HEK293T (cell line): Measurements from ENCODE around the gene ARL4D.

Experiments
- CTCF ChIA-PET: fragments of 350-600 bp; formaldehyde crosslinking; extraction: SDS; loops from one replicate; lab custom pipeline; 2021; ENCODE audit warnings: antibody characterized with exemption, inconsistent platforms; lab: Yijun Ruan, JAX
- POLR2A ChIA-PET: fragments of 350-600 bp; formaldehyde crosslinking; extraction: SDS; loops from one replicate; lab custom pipeline; 2020; ENCODE audit warnings: antibody characterized with exemption, inconsistent platforms; lab: Yijun Ruan, JAX
- DNase-seq: peaks from one replicate; pipeline ENCODE4 v3.0.0; 2012; ENCODE audit warnings: mixed read lengths; ENCODE audit errors: extremely low spot score
- ARNT ChIP-seq: fragments of 450-650 bp; IDR thresholded peaks from 2 replicates; pipeline ENCODE4 v1.6.1; 2017; ENCODE audit warnings: mild to moderate bottlenecking
- BHLHE40 ChIP-seq: fragments of 450-650 bp; IDR thresholded peaks from 2 replicates; pipeline ENCODE4 v1.6.1; 2016; ENCODE audit warnings: mild to moderate bottlenecking, moderate library complexity, borderline replicate concordance
- CTBP1 ChIP-seq: fragments of 450-650 bp; IDR thresholded peaks from 2 replicates; pipeline ENCODE4 v1.6.1; 2016; ENCODE audit warnings: borderline replicate concordance
- ELF4 ChIP-seq: fragments of 450-650 bp; IDR thresholded peaks from 2 replicates; pipeline ENCODE4 v1.6.1; 2017; ENCODE audit warnings: antibody characterized with exemption
- FOXA1 ChIP-seq: fragments of 450-650 bp; IDR thresholded peaks from 2 replicates; pipeline ENCODE4 v1.6.1; 2016; ENCODE audit warnings: mild to moderate bottlenecking
- FOXK2 ChIP-seq: fragments of 450-650 bp; IDR thresholded peaks from 2 replicates; pipeline ENCODE4 v1.6.1; 2016; ENCODE audit warnings: mild to moderate bottlenecking
- FOXM1 ChIP-seq: fragments of 450-650 bp; IDR thresholded peaks from 2 replicates; pipeline ENCODE4 v1.6.1; 2017; ENCODE audit warnings: mild to moderate bottlenecking, borderline replicate concordance
- HDGF ChIP-seq: fragments of 450-650 bp; IDR thresholded peaks from 2 replicates; pipeline ENCODE4 v1.6.1; 2017; ENCODE audit warnings: antibody characterized with exemption, borderline replicate concordance
- L3MBTL2 ChIP-seq: fragments of 450-650 bp; conservative IDR thresholded peaks from 2 replicates; pipeline ENCODE4 v1.6.1; 2016; ENCODE audit warnings: mild to moderate bottlenecking
- LEF1 ChIP-seq: fragments of 450-650 bp; IDR thresholded peaks from 2 replicates; pipeline ENCODE4 v1.6.1; 2017; ENCODE audit warnings: mild to moderate bottlenecking, borderline replicate concordance
- NFRKB ChIP-seq: fragments of 450-650 bp; IDR thresholded peaks from 2 replicates; pipeline ENCODE4 v1.6.1; 2016; ENCODE audit warnings: mild to moderate bottlenecking, moderate library complexity
- SP1 ChIP-seq: fragments of 450-650 bp; IDR thresholded peaks from 2 replicates; pipeline ENCODE4 v1.6.1; 2017
- SUZ12 ChIP-seq: fragments of 450-650 bp; IDR thresholded peaks from 2 replicates; pipeline ENCODE4 v1.6.1; 2016; ENCODE audit warnings: mild to moderate bottlenecking
- TARDBP ChIP-seq: fragments of 450-650 bp; IDR thresholded peaks from 2 replicates; pipeline ENCODE4 v1.6.1; 2016
- ZNF384 ChIP-seq: fragments of 450-650 bp; IDR thresholded peaks from 2 replicates; pipeline ENCODE4 v1.6.1; 2016
- TF ChIP-seq, protein P1 (sequence below): fragments of 450-650 bp; IDR thresholded peaks from 2 replicates; pipeline ENCODE4 v1.6.1; 2016

The ARL4D gene

GRCh38 chr17:43438626-43439025 is 39.8 kb downstream of the ARL4D start:
- POLR2A ChIA-PET: interaction anchor here (1.5 kb wide), 1 partner anchor 71 kb away, joined by 4 read pairs; no protein-coding TSS in a partner anchor
- no peak for DNase-seq
- CTCF ChIA-PET: interaction anchor here (0.5 to 0.7 kb wide), 2 partner anchors 29 to 322 kb away, joined by 3 read pairs; no protein-coding TSS in a partner anchor
- TF ChIP-seq L3MBTL2 (no peak), CTBP1 (no peak), LEF1 (no peak), ARNT (no peak), HDGF (no peak), SP1 (no peak), FOXM1 (no peak)
- TF ChIP-seq, protein P1, sequence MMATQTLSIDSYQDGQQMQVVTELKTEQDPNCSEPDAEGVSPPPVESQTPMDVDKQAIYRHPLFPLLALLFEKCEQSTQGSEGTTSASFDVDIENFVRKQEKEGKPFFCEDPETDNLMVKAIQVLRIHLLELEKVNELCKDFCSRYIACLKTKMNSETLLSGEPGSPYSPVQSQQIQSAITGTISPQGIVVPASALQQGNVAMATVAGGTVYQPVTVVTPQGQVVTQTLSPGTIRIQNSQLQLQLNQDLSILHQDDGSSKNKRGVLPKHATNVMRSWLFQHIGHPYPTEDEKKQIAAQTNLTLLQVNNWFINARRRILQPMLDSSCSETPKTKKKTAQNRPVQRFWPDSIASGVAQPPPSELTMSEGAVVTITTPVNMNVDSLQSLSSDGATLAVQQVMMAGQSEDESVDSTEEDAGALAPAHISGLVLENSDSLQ: no peak

DNA sequence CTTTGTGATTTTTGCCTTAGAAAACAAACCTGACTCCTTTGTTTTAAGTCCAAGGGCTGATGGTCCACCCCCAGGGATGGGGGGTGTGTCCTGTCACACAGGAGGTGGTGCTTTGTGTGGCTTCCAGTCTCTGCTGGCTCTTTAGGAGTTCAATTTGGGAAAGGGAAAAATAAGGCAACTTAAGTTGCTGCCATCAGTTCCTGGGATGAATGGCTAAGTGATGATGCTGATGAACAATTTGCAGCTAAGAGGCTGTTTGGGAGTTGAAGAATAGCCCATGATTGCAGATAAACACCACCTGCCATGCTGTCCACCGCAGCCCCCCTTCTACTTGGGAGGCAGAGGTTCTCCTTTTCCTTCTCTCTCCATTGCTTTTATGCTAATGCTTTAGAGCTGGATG is 40.2 kb downstream of the ARL4D start:
- CTCF ChIA-PET: no interaction called here
- POLR2A ChIA-PET: interaction anchor here (1.5 kb wide), 1 partner anchor 71 kb away, joined by 4 read pairs; no protein-coding TSS in a partner anchor
- no peak for DNase-seq
- no peak for TF ChIP-seq FOXM1

DNA sequence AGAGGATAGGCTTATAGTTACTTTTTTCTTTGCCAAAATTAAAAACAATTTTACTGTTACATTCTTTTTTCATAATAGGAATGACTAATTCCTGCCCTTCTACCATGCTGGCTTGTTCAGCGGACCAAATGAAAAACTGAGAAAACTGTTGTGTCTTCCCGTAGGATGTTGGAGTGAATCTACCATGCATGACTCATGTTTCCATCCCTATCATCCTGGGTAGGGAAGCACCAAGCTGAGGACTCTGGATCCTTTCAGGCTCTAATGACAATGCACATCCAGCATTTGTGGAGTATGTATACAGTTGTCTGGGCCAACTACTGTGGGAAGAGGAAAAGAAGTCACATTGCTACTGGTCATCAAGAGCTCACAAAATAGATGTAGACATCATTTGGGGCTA is 43.9 kb downstream of the ARL4D start:
- CTCF ChIA-PET: interaction anchor here (0.7 to 1.3 kb wide), 2 partner anchors 42 to 49 kb away, joined by 3 to 4 read pairs; no protein-coding TSS in a partner anchor
- TF ChIP-seq ARNT (no peak), SP1 (no peak), HDGF (no peak), FOXM1 (no peak), SUZ12 (no peak), FOXK2 (no peak), ELF4 (no peak)
- TF ChIP-seq, protein P1: no peak
- no peak for DNase-seq
- POLR2A ChIA-PET: interaction anchor here (0.6 to 1.0 kb wide), 2 partner anchors 75 kb away, joined by 3 to 4 read pairs; no protein-coding TSS in a partner anchor

- DNase-seq: no peak
- TF ChIP-seq ZNF384 (no peak), TARDBP (no peak), HDGF (no peak), FOXA1 (no peak), FOXM1 (no peak), SP1 (no peak), CTBP1 (no peak), BHLHE40 (no peak), SUZ12 (no peak), L3MBTL2 (no peak)
- TF ChIP-seq, protein P1: no peak
- ChIA-PET CTCF (interaction anchor here (1.3 kb wide), 1 partner anchor 49 kb away, joined by 4 read pairs; no protein-coding TSS in a partner anchor), POLR2A (interaction anchor here (0.6 kb wide), 1 partner anchor 75 kb away, joined by 3 read pairs; no protein-coding TSS in a partner anchor)
These were observed 44.6 kb downstream of the ARL4D start for GRCh38 chr17:43443381-43443780.

GRCh38 chr17:43444223-43445008 is 45.6 kb downstream of the ARL4D start:
- ChIA-PET CTCF (interaction anchor here (0.8 kb wide), 1 partner anchor 27 kb away, joined by 3 read pairs; no protein-coding TSS in a partner anchor), POLR2A (interaction anchor here (1.2 kb wide), 1 partner anchor 76 kb away, joined by 3 read pairs; no protein-coding TSS in a partner anchor)
- DNase-seq: no peak
- TF ChIP-seq TARDBP (no peak), SP1 (no peak), LEF1 (no peak), BHLHE40 (no peak), NFRKB (no peak)
- TF ChIP-seq, protein P1: no peak

DNA sequence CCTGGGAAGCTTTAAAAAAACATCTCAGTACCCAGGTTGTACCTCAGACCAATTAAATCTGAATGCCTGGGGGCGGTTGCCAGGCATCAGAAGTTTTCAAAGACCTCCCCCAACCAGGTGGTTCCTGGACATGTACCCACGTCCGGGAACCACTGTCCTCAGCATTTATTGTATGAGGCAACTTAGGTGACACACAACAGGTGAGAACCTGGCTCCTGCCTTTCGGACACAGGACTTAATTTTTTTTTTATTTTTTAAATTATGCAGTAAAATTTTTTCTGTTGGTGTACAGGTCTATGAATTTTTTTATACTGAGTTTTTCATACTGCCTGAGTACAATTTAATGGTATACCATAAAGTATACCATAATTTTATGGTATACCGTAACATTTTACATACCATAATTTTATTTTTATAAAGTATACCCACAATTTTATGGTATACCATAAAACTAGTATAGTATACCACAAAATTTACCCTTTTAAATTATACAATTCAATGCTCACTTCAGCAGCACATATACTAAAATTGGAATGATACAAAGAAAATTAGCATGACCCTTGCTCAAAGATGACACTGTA is 46.3 kb downstream of the ARL4D start:
- POLR2A ChIA-PET: interaction anchor here (1.2 kb wide), 1 partner anchor 77 kb away, joined by 3 read pairs; no protein-coding TSS in a partner anchor
- DNase-seq: no peak
- TF ChIP-seq ELF4 (no peak), CTBP1 (no peak), TARDBP (no peak), ARNT (no peak), FOXK2 (no peak)
- TF ChIP-seq, protein P1: no peak
- CTCF ChIA-PET: no interaction called here
